ENCODE results near the gene AGAP2.
A peak's percentile ranks its signal among the peaks of the same experiment; 100 is the strongest.
"Not testable (repeated sequence)": the region's sequence is repeated elsewhere in the genome, so short reads cannot be mapped to it uniquely, and the experiment has no call there.

AGAP2 gene

GRCh38 chr12:57775563-57776246, 37.2 kb upstream of the AGAP2 start:
- DNase-seq (ENCODE audit: low read depth): no peak
- TF ChIP-seq CTCF (IDR thresholded peaks at IDR 0.05; ENCODE audit: control insufficient read depth, insufficient read depth, low read depth, low read length, missing control alignments): no peak
- no peak overlapping the region for H3K4me3 ChIP-seq (ENCODE audit: control insufficient read depth, low read depth, low read length)

GRCh38 chr12:57775044-57775443, 36.5 kb upstream of the AGAP2 start:
- no peak for DNase-seq (ENCODE audit: low read depth)
- no peak for TF ChIP-seq CTCF (IDR thresholded peaks at IDR 0.05; ENCODE audit: control insufficient read depth, insufficient read depth, low read depth, low read length, missing control alignments)
- no peak overlapping the region for H3K4me3 ChIP-seq (ENCODE audit: control insufficient read depth, low read depth, low read length)

GRCh38 chr12:57774634-57775033, 36.1 kb upstream of the AGAP2 start:
- not testable (repeated sequence) for DNase-seq (ENCODE audit: low read depth); H3K4me3 ChIP-seq (ENCODE audit: control insufficient read depth, low read depth, low read length)

- peak within 1 kb of the TSS; percentile 98 for H3K4me3 ChIP-seq (ENCODE audit: control insufficient read depth, low read depth, low read length)
- DNase-seq (ENCODE audit: low read depth): no peak
Observed at GRCh38 chr12:57772429-57773322, 34.1 kb upstream of the AGAP2 start, which contains the start of gene EEF1AKMT3. Gene EEF1AKMT3, plus strand, starts transcription at chr12:57772614. Its CDS starts 111 bp downstream, at chr12:57772725.

GRCh38 chr12:57771873-57772428, 33.4 kb upstream of the AGAP2 start, which contains the start of gene METTL1:
Gene METTL1, minus strand, starts transcription at chr12:57772105. Its CDS starts 22 bp downstream, at chr12:57772083.
- DNase-seq (ENCODE audit: low read depth): peak; percentile 81
- H3K4me3 ChIP-seq (ENCODE audit: control insufficient read depth, low read depth, low read length): peak within 1 kb of the TSS; percentile 98
- TF ChIP-seq CTCF (IDR thresholded peaks at IDR 0.05; ENCODE audit: control insufficient read depth, insufficient read depth, low read depth, low read length, missing control alignments): no peak

More at GRCh38 chr12:57772429-57773322, 34.1 kb upstream of the AGAP2 start, which contains the start of gene EEF1AKMT3:
- no peak for TF ChIP-seq CTCF (IDR thresholded peaks at IDR 0.05; ENCODE audit: control insufficient read depth, insufficient read depth, low read depth, low read length, missing control alignments)

GRCh38 chr12:57771236-57771872, 32.8 kb upstream of the AGAP2 start:
- no peak for TF ChIP-seq CTCF (IDR thresholded peaks at IDR 0.05; ENCODE audit: control insufficient read depth, insufficient read depth, low read depth, low read length, missing control alignments)
- DNase-seq (ENCODE audit: low read depth): peak; percentile 55

More at GRCh38 chr12:57771236-57771872, 32.8 kb upstream of the AGAP2 start:
- H3K4me3 ChIP-seq (ENCODE audit: control insufficient read depth, low read depth, low read length): peak overlapping the region; percentile 98
